Femur (tissue), 1 donor: ENCODE measurements around the gene POLN.
"Not testable (repeated sequence)": the region's sequence is repeated elsewhere in the genome, so short reads cannot be mapped to it uniquely, and the experiment has no call there.

Source experiments
- DNase-seq: peaks from one replicate; pipeline ENCODE4 v3.0.0-alpha.2; 2017

POLN gene

GRCh38 chr4:2212831-2213230 lies 29.1 kb downstream of the POLN start:
- DNase-seq, result no peak

- not testable (repeated sequence) for DNase-seq
These were observed 39.1 kb downstream of the POLN start for GRCh38 chr4:2202789-2203188.

- DNase-seq, result no peak
These were observed 47.4 kb downstream of the POLN start for GRCh38 chr4:2194496-2194895.

- DNase-seq, result no peak
These were observed 48.6 kb downstream of the POLN start for GRCh38 chr4:2193326-2193725.

GRCh38 chr4:2186865-2187172 lies 55.1 kb downstream of the POLN start:
- no peak for DNase-seq

GRCh38 chr4:2186133-2186864 lies 55.6 kb downstream of the POLN start:
- DNase-seq, result no peak

- DNase-seq, result no peak
These were observed 58.5 kb downstream of the POLN start for GRCh38 chr4:2183394-2183793.

GRCh38 chr4:2182994-2183393 lies 58.9 kb downstream of the POLN start:
- no peak for DNase-seq

GRCh38 chr4:2180410-2180809 lies 61.5 kb downstream of the POLN start:
- no peak for DNase-seq

- no peak for DNase-seq
These were observed 62.2 kb downstream of the POLN start for GRCh38 chr4:2179717-2180116.

- DNase-seq, result no peak
These were observed 62.9 kb downstream of the POLN start for GRCh38 chr4:2178986-2179385.

GRCh38 chr4:2177443-2178093 lies 64.4 kb downstream of the POLN start:
- no peak for DNase-seq

GRCh38 chr4:2175990-2176698 lies 65.8 kb downstream of the POLN start:
- DNase-seq, result no peak

- no peak for DNase-seq
These were observed 67.9 kb downstream of the POLN start for GRCh38 chr4:2174061-2174460.

- DNase-seq, result no peak
These were observed 69.2 kb downstream of the POLN start for GRCh38 chr4:2172627-2173231.

- no peak for DNase-seq
These were observed 69.8 kb downstream of the POLN start for GRCh38 chr4:2172161-2172560.

GRCh38 chr4:2168469-2169319 lies 73.2 kb downstream of the POLN start:
- DNase-seq, result no peak

GRCh38 chr4:2166253-2166652 lies 75.7 kb downstream of the POLN start:
- no peak for DNase-seq

GRCh38 chr4:2165391-2165790 lies 76.5 kb downstream of the POLN start:
- no peak for DNase-seq

GRCh38 chr4:2163311-2163821 lies 78.6 kb downstream of the POLN start:
- DNase-seq, result no peak

GRCh38 chr4:2161092-2161703 lies 80.7 kb downstream of the POLN start:
- DNase-seq, result not testable (repeated sequence)

GRCh38 chr4:2159931-2160330 lies 82.0 kb downstream of the POLN start:
- DNase-seq, result no peak
